ENCODE results near the gene CES2.
"Not testable (repeated sequence)": the region's sequence is repeated elsewhere in the genome, so short reads cannot be mapped to it uniquely, and the experiment has no call there.

Gene CES2

GRCh38 chr16:66984892-66985311, 49.6 kb downstream of the CES2 start:
- no peak for DNase-seq (ENCODE audit: low spot score)

- DNase-seq (ENCODE audit: low spot score), result no peak
Measured at GRCh38 chr16:66986559-66986958, 51.2 kb downstream of the CES2 start.

DNA sequence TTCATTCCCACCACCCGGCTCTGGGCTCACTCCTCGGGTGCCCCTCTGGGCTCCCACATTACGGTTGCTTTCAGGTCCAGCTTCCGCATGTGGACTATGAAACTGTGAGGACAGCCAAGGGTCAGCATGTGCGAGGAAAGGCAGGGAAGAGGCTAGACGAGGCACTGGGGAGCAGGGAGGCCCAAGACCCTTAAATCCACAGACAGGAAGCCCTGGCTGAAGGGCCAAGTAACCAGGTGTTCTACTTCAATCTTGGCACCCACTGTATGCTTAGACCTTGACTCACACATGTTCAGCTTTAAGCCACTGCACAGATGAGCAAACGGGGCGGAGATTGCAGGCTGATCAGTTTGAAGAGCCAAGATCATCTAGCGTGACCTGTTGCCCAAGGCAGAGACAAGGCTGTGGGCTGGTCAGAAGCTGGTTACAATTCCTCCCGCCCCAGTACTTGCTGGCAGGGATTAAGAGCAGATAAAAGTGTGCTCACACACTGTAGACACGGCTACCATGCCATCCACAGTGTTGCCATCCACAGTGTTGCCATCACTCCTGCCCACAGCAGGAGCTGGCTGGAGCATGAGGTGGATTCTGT, 53.0 kb downstream of the CES2 start, which contains the start of gene CES4A:
CES4A (plus strand) TSS at position 393 of the 592 bp plus-strand sequence; CDS start at position 577, 184 bp downstream.
- DNase-seq (ENCODE audit: low spot score), result no peak

GRCh38 chr16:66991545-66992077, 56.3 kb downstream of the CES2 start:
- no peak for DNase-seq (ENCODE audit: low spot score)

DNA sequence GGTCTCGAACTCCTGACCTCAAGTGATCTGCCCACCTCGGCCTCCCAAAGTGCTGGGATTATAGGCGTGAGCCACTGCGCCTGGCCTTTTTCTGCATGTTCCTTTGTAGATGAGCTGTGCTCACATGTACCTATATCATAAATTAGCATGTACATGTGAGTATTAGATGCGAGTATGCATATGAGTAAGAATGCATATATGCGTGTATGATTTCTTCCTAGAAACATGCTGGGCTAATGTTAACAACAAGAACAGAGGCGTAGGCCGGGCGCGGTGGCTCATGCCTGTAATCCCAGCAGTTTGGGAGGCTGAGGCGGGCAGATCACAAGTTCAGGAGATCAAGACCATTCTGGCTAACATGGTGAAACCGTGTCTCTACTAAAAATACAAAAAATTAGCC, 58.2 kb downstream of the CES2 start:
- not testable (repeated sequence) for DNase-seq (ENCODE audit: low spot score)
